22Rv1 (cell line): ENCODE data around the gene DUSP16.

Source experiments
- CTCF ChIP-seq: fragments of 450-650 bp; IDR thresholded peaks from 2 replicates; pipeline ENCODE4 v1.5.1; 2017; ENCODE audit warnings: mild to moderate bottlenecking
- ZFX ChIP-seq: fragments of 450-650 bp; IDR thresholded peaks from 2 replicates; pipeline ENCODE4 v1.6.1; 2017; ENCODE audit warnings: antibody characterized with exemption, borderline replicate concordance

DNA sequence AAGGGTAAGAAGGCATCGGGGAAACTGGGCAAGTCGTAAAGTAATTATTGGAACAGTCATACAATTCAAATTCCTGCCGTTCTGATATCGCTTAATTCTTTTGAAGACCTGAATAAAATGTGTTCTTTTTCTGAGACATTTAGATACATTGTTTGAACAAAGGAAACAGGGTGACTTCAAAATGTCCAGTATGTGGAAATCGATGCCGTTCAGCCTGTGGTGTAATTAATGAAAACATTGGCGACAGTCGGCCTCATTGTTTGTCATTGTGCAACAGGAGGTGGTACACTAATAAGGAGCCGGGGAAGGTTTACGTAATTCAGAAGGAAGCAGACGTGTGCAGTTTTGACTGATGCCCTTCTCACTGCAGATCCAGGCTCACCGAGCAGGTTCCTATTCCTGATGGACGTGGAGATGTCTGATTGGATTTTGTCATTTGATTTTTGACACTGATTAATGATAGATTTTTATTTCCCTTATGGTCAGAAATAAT, 113.1 kb downstream of the DUSP16 start:
- no peak for TF ChIP-seq CTCF
- no peak for TF ChIP-seq ZFX
